ENCODE results near the gene TBL1X. TPM values are rescaled to one million over a fixed set of nuclear protein-coding genes. Genes with fewer than 3 reads are reported as not detected.

Gene TBL1X
- total RNA-seq, 1 donor from 2014 or later = 15.4 TPM

DNA sequence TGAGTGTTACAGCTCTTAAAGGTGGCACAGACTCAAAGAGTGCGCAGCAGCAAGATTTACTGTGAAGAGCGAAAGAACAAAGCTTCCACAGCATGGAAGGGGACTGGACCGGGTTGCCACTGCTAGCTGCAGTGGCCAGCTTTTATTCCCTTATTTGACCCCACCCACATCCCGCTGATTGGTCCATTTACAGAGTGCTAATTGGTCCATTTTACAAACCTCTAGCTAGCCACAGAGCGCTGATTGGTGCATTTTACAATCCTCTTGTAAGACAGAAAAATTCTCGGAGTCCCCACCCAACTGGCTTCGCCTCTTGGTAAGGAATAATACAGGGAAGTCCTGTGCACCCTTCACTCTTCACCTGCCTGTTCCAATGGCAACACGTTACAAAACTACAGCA is 319.5 kb downstream of the TBL1X start:
- intact Hi-C loops (cut with DNase I) = no loop called here
- Histone ChIP-seq H3K27ac (no peak overlapping the region), H3K27me3 (no peaks in the 10 kb centered on the region), H3K4me1 (peaks cover 0 to 2% of the 10 kb centered on the region in 2 donors), H3K36me3 (no peaks in the 10 kb centered on the region), H3K9me3 (no peaks in the 10 kb centered on the region), H3K4me3 (no peak overlapping the region)
- DNase-seq (ENCODE audit: low spot score in 2 of 2) = no peak
- TF ChIP-seq, protein P1, sequence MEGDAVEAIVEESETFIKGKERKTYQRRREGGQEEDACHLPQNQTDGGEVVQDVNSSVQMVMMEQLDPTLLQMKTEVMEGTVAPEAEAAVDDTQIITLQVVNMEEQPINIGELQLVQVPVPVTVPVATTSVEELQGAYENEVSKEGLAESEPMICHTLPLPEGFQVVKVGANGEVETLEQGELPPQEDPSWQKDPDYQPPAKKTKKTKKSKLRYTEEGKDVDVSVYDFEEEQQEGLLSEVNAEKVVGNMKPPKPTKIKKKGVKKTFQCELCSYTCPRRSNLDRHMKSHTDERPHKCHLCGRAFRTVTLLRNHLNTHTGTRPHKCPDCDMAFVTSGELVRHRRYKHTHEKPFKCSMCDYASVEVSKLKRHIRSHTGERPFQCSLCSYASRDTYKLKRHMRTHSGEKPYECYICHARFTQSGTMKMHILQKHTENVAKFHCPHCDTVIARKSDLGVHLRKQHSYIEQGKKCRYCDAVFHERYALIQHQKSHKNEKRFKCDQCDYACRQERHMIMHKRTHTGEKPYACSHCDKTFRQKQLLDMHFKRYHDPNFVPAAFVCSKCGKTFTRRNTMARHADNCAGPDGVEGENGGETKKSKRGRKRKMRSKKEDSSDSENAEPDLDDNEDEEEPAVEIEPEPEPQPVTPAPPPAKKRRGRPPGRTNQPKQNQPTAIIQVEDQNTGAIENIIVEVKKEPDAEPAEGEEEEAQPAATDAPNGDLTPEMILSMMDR (IDR thresholded peaks at IDR 0.05) = no peak

DNA sequence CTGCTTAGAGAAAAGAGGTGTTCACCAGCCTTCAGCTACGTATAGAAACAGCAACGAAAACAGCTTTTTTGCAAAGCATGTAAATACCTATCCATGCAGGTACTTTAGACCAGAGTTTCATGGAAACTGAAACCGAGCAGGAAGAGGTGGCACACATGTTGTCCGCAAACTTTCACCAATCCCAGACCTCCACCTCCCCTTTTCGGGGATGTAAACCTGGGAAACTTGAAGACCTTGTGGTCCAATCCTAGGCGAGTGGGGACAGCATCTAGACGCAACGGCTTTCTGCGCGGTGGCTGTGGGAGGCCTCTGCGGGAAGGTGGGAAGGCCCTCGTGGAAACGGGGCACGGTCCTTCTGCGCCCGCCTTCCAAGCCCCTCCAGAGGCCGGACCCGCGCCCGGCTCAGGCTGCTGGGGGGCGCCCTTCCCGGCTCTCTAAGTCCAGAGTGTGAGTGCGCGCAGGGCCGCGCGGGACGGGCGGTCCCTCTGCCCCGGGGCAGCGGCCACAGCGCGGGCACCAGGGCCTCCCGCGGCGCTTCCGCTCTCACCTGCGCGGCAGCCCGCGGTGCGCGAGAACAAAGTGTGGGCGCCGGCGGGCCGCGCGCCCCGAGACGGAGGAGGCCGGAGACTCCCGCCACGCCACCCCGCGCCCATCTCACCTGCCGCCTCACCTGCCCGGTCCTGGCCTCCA is 320.5 kb downstream of the TBL1X start:
- TF ChIP-seq, protein P1 (IDR thresholded peaks at IDR 0.05) = no peak
- intact Hi-C loops (cut with DNase I) = no loop called here
- H3K36me3 ChIP-seq = no peaks in the 10 kb centered on the region
- H3K9me3 ChIP-seq = no peaks in the 10 kb centered on the region
- H3K4me1 ChIP-seq = peaks cover 0 to 2% of the 10 kb centered on the region in 2 donors
- peak overlapping the region; percentile 57 to 60 for H3K4me3 ChIP-seq
- DNase-seq (ENCODE audit: low spot score in 2 of 2) = no peak
- H3K27ac ChIP-seq = no peak overlapping the region
- no peaks in the 10 kb centered on the region for H3K27me3 ChIP-seq

DNA sequence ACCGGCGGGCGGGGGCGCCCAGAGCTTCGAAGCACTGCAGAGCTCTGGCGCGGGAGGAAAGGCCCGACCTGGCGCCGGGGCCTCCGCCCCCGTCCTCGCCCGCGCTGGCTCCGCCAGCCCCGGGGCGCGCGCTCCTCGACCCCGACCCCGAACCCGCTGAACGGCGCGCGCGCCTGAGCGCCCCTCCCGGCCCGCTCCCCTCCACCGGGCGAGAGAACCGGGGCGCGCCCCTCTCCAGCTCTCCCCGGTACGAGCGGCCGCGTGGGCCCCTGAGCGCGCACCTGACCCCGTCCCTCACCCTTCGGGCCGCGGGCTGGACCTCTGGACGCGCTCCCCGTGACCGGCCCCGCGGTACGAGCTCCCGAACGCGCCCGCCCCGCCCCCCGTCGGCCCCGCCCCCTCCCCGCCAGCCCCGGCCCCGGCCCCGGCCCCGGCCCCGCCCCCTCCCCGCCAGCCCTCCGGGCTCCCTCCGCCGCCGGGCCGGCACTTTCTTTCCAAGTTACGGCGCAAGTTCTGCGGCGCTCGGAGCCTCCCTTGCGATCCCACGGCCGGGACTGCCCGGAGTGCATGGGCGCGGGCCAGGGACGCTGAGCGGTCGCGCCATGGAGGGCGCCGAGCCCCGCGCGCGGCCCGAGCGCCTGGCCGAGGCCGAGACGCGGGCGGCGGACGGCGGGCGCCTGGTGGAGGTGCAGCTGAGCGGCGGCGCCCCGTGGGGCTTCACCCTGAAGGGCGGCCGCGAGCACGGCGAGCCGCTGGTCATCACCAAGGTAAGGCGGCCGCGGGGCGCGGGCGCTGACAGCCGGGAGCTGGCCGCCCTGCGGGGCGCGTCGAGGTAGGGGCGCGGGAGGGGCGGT is 321.3 kb downstream of the TBL1X start, which contains the start of gene SHROOM2:
Gene SHROOM2 (plus strand): TSS at position 486 of the 854 bp plus-strand sequence. CDS start 117 bp downstream, at position 603.
- intact Hi-C loops (cut with DNase I) = no loop called here
- H3K27ac ChIP-seq = no peak within 1 kb of the TSS

DNA sequence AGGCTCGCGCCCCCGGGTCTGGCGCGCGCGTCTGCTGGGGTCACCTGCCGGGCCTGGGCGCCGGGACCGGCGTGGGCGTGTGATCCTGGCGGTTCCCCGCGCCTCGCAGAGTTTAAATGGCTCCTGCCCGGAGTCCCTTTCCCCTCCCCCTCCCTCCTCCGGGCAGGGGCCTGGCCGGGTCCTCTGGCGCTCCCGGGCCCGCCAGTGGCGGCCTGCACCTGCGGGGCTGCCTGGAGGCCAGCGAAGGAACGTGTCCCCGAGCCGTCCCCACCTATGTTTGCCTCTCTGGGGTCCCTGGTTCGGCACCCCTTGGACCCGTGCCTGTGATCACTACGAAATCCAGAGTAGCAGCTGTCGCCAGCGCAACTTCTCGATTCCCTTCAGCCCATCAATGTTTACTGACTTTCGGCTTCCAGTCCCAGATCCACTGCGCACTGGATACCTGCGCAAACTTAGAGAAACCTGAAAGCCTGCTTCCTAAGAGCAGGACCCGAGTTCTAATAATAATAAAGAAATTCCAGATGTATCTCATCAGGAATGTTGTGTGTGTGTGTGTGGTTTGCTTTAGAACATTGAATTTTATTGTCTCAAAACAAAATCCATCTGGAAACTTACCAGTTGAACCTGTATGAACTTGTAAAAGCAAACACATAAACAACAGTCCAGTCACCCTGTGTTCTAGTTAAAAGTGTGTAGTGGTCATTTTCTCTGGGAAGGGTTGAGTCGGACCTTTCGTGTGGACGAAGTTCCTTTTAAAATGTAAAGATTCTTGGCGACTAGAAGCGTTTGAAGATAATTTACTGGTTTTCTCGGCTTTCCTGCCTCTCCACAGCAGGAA is 322.2 kb downstream of the TBL1X start:
- Histone ChIP-seq H3K4me1 (peaks cover 0 to 2% of the 10 kb centered on the region in 2 donors), H3K36me3 (no peaks in the 10 kb centered on the region), H3K4me3 (peak overlapping the region; percentile 57 to 60), H3K9me3 (no peaks in the 10 kb centered on the region), H3K27ac (no peak overlapping the region), H3K27me3 (no peaks in the 10 kb centered on the region)
- TF ChIP-seq, protein P1 (IDR thresholded peaks at IDR 0.05) = no peak
- intact Hi-C loops (cut with DNase I) = no loop called here
- no peak for DNase-seq (ENCODE audit: low spot score in 2 of 2)

More for the DNA sequence above, 321.3 kb downstream of the TBL1X start, which contains the start of gene SHROOM2:
- no peaks in the 10 kb centered on the region for H3K36me3 ChIP-seq
- peak within 1 kb of the TSS; percentile 57 to 60 for H3K4me3 ChIP-seq
- TF ChIP-seq, protein P1 (IDR thresholded peaks at IDR 0.05) = no peak
- no peaks in the 10 kb centered on the region for H3K27me3 ChIP-seq
- no peak for DNase-seq (ENCODE audit: low spot score in 2 of 2)
- H3K4me1 ChIP-seq = peaks cover 0 to 2% of the 10 kb centered on the region in 2 donors
- no peaks in the 10 kb centered on the region for H3K9me3 ChIP-seq

DNA sequence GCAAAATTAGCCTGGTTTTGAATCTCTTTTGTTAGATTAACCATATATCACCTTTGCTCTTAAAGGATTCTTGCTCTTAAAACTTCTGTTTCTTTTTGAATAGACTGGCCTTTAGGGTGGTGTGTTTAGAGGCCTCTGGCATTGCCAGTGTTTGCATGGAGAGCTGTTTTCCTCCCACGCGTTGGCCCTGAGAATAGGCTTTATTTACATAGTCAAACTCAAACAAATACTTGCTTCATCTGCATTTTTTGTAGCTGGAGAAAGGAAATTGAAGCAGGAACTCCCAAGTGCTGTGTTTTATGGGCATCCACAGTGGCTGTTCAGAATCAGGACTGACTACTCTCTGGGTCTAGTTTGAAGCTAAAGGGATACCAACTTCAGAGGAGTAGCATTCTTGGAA is 324.1 kb downstream of the TBL1X start:
- no peak overlapping the region for H3K27ac ChIP-seq
- no peak overlapping the region for H3K4me3 ChIP-seq
- no peaks in the 10 kb centered on the region for H3K9me3 ChIP-seq
- peaks cover 0 to 2% of the 10 kb centered on the region in 2 donors for H3K4me1 ChIP-seq
- DNase-seq (ENCODE audit: low spot score in 2 of 2) = no peak
- no peaks in the 10 kb centered on the region for H3K36me3 ChIP-seq
- intact Hi-C loops (cut with DNase I) = no loop called here
- TF ChIP-seq, protein P1 (IDR thresholded peaks at IDR 0.05) = no peak
- H3K27me3 ChIP-seq = no peaks in the 10 kb centered on the region
